Bone marrow (tissue), 2 donors: ENCODE measurements around the gene CCL8.

Source experiments
- DNase-seq, 2 donors: peaks; one replicate each; lab custom pipeline; 2025; lab: John Stamatoyannopoulos, UW

Gene CCL8

GRCh38 chr17:34367486-34368195 is 48.4 kb downstream of the CCL8 start:
- DNase-seq: no peak

- DNase-seq: no peak
These were observed 49.1 kb downstream of the CCL8 start for GRCh38 chr17:34368196-34368945.

GRCh38 chr17:34368946-34369500 is 49.8 kb downstream of the CCL8 start:
- DNase-seq: no peak

GRCh38 chr17:34369571-34369970 is 50.3 kb downstream of the CCL8 start:
- DNase-seq: no peak

GRCh38 chr17:34370376-34370996 is 51.3 kb downstream of the CCL8 start:
- no peak for DNase-seq

GRCh38 chr17:34370997-34371395 is 51.8 kb downstream of the CCL8 start:
- DNase-seq: peak in 1 of 2 donors; percentile 30
